GM21786 (cell line): Measurements from ENCODE around the gene ANKRD12.
"Not testable (repeated sequence)": the region's sequence is repeated elsewhere in the genome, so short reads cannot be mapped to it uniquely, and the experiment has no call there.

Experiments used
- ATAC-seq: cut with Tn5 transposase; IDR thresholded peaks from one replicate; pipeline ENCODE4 v1.9.1; 2021; ENCODE audit not compliant: unreplicated experiment

Gene ANKRD12

GRCh38 chr18:9136315-9137155 lies at the start of gene ANKRD12:
TSS of gene ANKRD12 (plus strand) at chr18:9136781. CDS start at chr18:9182433, 45,652 bp downstream.
- peak; percentile 57 for ATAC-seq

GRCh38 chr18:9087144-9087543 lies 49.4 kb upstream of the ANKRD12 start:
- ATAC-seq: no peak

- no peak for ATAC-seq
Observed at GRCh38 chr18:9088252-9088651, 48.3 kb upstream of the ANKRD12 start.

GRCh38 chr18:9088727-9089126 lies 47.9 kb upstream of the ANKRD12 start:
- not testable (repeated sequence) for ATAC-seq

GRCh38 chr18:9090578-9090977 lies 46.0 kb upstream of the ANKRD12 start:
- ATAC-seq: no peak

- no peak for ATAC-seq
Observed at GRCh38 chr18:9091066-9091476, 45.5 kb upstream of the ANKRD12 start.

- ATAC-seq: no peak
Observed at GRCh38 chr18:9092665-9093064, 43.9 kb upstream of the ANKRD12 start.

- ATAC-seq: not testable (repeated sequence)
Observed at GRCh38 chr18:9093109-9093508, 43.5 kb upstream of the ANKRD12 start.

GRCh38 chr18:9094307-9095226 lies 42.0 kb upstream of the ANKRD12 start:
- ATAC-seq: no peak

- ATAC-seq: peak; percentile 90
Observed at GRCh38 chr18:9095297-9096006, 41.1 kb upstream of the ANKRD12 start.

- no peak for ATAC-seq
Observed at GRCh38 chr18:9096007-9096371, 40.6 kb upstream of the ANKRD12 start.

GRCh38 chr18:9096685-9097084 lies 39.9 kb upstream of the ANKRD12 start:
- no peak for ATAC-seq

- ATAC-seq: no peak
Observed at GRCh38 chr18:9097349-9097748, 39.2 kb upstream of the ANKRD12 start.

- no peak for ATAC-seq
Observed at GRCh38 chr18:9100796-9101195, 35.8 kb upstream of the ANKRD12 start.

GRCh38 chr18:9101730-9102507 lies 34.7 kb upstream of the ANKRD12 start:
- ATAC-seq: peak; percentile 2

- peak; percentile 87 for ATAC-seq
Observed at GRCh38 chr18:9102508-9103375, 33.8 kb upstream of the ANKRD12 start, which contains the start of gene NDUFV2. TSS of gene NDUFV2 (plus strand) at chr18:9102699. CDS start at chr18:9102744, 45 bp downstream.

- ATAC-seq: no peak
Observed at GRCh38 chr18:9103376-9103873, 33.2 kb upstream of the ANKRD12 start.

GRCh38 chr18:9104244-9104901 lies 32.2 kb upstream of the ANKRD12 start:
- ATAC-seq: no peak

- ATAC-seq: no peak
Observed at GRCh38 chr18:9105420-9105819, 31.2 kb upstream of the ANKRD12 start.
